H9 (cell line): Measurements from ENCODE around the gene TRIM39. TPM values are rescaled to one million over a fixed set of nuclear protein-coding genes. Genes with fewer than 3 reads are reported as not detected.
A peak's percentile ranks its signal among the peaks of the same experiment; 100 is the strongest.

ENCODE experiments used
- DNase-seq: peaks from one replicate; pipeline ENCODE4 v3.0.0-alpha.2; 2017
- H2AFZ ChIP-seq: one replicate; pipeline ENCODE4 v1.6.1; 2013; ENCODE audit warnings: mild to moderate bottlenecking, low read length, control low read depth, moderate library complexity
- H2AK5ac ChIP-seq: 2 replicates; pipeline ENCODE4 v1.6.1; 2013; ENCODE audit warnings: low read length, control low read depth, mixed read lengths; ENCODE audit not compliant: insufficient read length
- H2BK120ac ChIP-seq: one replicate; pipeline ENCODE4 v1.6.1; 2013; ENCODE audit warnings: low read depth, mild to moderate bottlenecking, low read length, control low read depth, inconsistent platforms; ENCODE audit not compliant: poor library complexity, severe bottlenecking
- H2BK12ac ChIP-seq: 2 replicates; pipeline ENCODE4 v1.6.1; 2013; ENCODE audit warnings: low read length, control low read depth, mixed read lengths, low read depth; ENCODE audit not compliant: insufficient read length
- H2BK15ac ChIP-seq: 2 replicates; pipeline ENCODE4 v1.6.1; 2013; ENCODE audit warnings: low read depth, low read length, control low read depth
- H2BK20ac ChIP-seq: one replicate; pipeline ENCODE4 v1.6.1; 2013; ENCODE audit warnings: low read depth, mild to moderate bottlenecking, low read length, control low read depth, inconsistent platforms; ENCODE audit not compliant: poor library complexity, severe bottlenecking
- H2BK5ac ChIP-seq: 2 replicates; pipeline ENCODE4 v1.6.1; 2013; ENCODE audit warnings: low read length, control low read depth, mixed read lengths; ENCODE audit not compliant: insufficient read length
- H3K14ac ChIP-seq: 2 replicates; pipeline ENCODE4 v1.6.1; 2013; ENCODE audit warnings: low read length, control low read depth; ENCODE audit not compliant: insufficient read depth
- H3K18ac ChIP-seq: 2 replicates; pipeline ENCODE4 v1.6.1; 2013; ENCODE audit warnings: low read depth, mild to moderate bottlenecking, mixed read lengths, low read length, control low read depth; ENCODE audit not compliant: insufficient read length
- H3K23ac ChIP-seq: 2 replicates; pipeline ENCODE4 v1.6.1; 2013; ENCODE audit warnings: low read length, control low read depth, mixed read lengths, low read depth; ENCODE audit not compliant: insufficient read length
- H3K23me2 ChIP-seq: 2 replicates; pipeline ENCODE4 v1.6.1; 2013; ENCODE audit warnings: low read depth, mild to moderate bottlenecking, mixed read lengths, low read length, control low read depth; ENCODE audit not compliant: insufficient read length, poor library complexity, severe bottlenecking
- H3K27ac ChIP-seq: 2 replicates; pipeline ENCODE4 v1.5.1; 2013; ENCODE audit warnings: low read length, control low read depth, mixed read lengths, low read depth; ENCODE audit not compliant: insufficient read length
- H3K27me3 ChIP-seq: 2 replicates; pipeline ENCODE4 v1.6.1; 2013; ENCODE audit warnings: low read length, control low read depth, inconsistent platforms; ENCODE audit not compliant: insufficient read depth
- H3K4ac ChIP-seq: 2 replicates; pipeline ENCODE4 v1.6.1; 2013; ENCODE audit warnings: low read depth, mild to moderate bottlenecking, control low read depth, inconsistent platforms, low read length, moderate library complexity
- H3K4me1 ChIP-seq: 2 replicates; pipeline ENCODE4 v1.6.1; 2013; ENCODE audit warnings: low read length, control low read depth, inconsistent platforms; ENCODE audit not compliant: insufficient read depth
- H3K4me2 ChIP-seq: 2 replicates; pipeline ENCODE4 v1.6.1; 2013; ENCODE audit warnings: low read length, control low read depth, mixed read lengths; ENCODE audit not compliant: insufficient read length, insufficient read depth
- H3K56ac ChIP-seq: 2 replicates; pipeline ENCODE4 v1.6.1; 2013; ENCODE audit warnings: low read depth, mild to moderate bottlenecking, mixed read lengths, low read length, control low read depth; ENCODE audit not compliant: insufficient read length
- H3K79me1 ChIP-seq: 2 replicates; pipeline ENCODE4 v1.6.1; 2013; ENCODE audit warnings: low read depth, mild to moderate bottlenecking, moderate library complexity, low read length, control low read depth, inconsistent platforms; ENCODE audit not compliant: insufficient read depth, poor library complexity, severe bottlenecking
- H3K79me2 ChIP-seq: 2 replicates; pipeline ENCODE4 v1.6.1; 2013; ENCODE audit warnings: low read length, control low read depth, inconsistent platforms; ENCODE audit not compliant: insufficient read depth
- H3K9ac ChIP-seq: 2 replicates; pipeline ENCODE4 v1.6.1; 2013; ENCODE audit warnings: low read length, control low read depth, mixed read lengths; ENCODE audit not compliant: insufficient read length; ENCODE audit errors: extremely low read depth
- H3K9me3 ChIP-seq: one replicate; pipeline ENCODE4 v1.6.1; 2013; ENCODE audit warnings: low read depth, low read length, inconsistent platforms; ENCODE audit not compliant: control insufficient read depth
- H3T11ph ChIP-seq: one replicate; pipeline ENCODE4 v1.6.1; 2013; ENCODE audit warnings: mild to moderate bottlenecking, low read length, control low read depth, inconsistent platforms
- H4K20me1 ChIP-seq: one replicate; pipeline ENCODE4 v1.6.1; 2013; ENCODE audit not compliant: control insufficient read depth, insufficient read length, insufficient read depth
- H4K5ac ChIP-seq: 2 replicates; pipeline ENCODE4 v1.6.1; 2013; ENCODE audit warnings: low read depth, mild to moderate bottlenecking, mixed read lengths, low read length, control low read depth; ENCODE audit not compliant: insufficient read length
- H4K8ac ChIP-seq: replicated peaks from 2 replicates; pipeline ENCODE4 v1.6.1; 2013; ENCODE audit warnings: low read length, control low read depth, mixed read lengths, low read depth; ENCODE audit not compliant: insufficient read length
- H4K91ac ChIP-seq: 2 replicates; pipeline ENCODE4 v1.6.1; 2013; ENCODE audit warnings: low read depth, mild to moderate bottlenecking, moderate library complexity, mixed read lengths, low read length, control low read depth; ENCODE audit not compliant: insufficient read length
- H3K27ac Mint-ChIP-seq, 3 experiments: 2 replicates in 2 of 3; 3 replicates in 1 of 3; pipeline ENCODE4 v1.8.0; 2020 to 2021; ENCODE audit warnings: mixed read lengths in 3 of 3, mild to moderate bottlenecking in 1 of 3, moderate library complexity in 1 of 3
- H3K27me3 Mint-ChIP-seq: 2 replicates; pipeline ENCODE4 v1.8.0; 2021; ENCODE audit warnings: low read depth, mild to moderate bottlenecking, moderate library complexity, mixed read lengths
- H3K36me3 Mint-ChIP-seq, 3 experiments: 2 replicates in 2 of 3; 3 replicates in 1 of 3; pipeline ENCODE4 v1.8.0; 2020 to 2021; ENCODE audit warnings: low read depth in 3 of 3, mixed read lengths in 3 of 3; ENCODE audit not compliant: insufficient read depth in 1 of 3
- H3K4me1 Mint-ChIP-seq, 2 experiments: 2 replicates each; pipeline ENCODE4 v1.8.0; 2020; ENCODE audit warnings: mixed read lengths in 2 of 2
- H3K4me3 Mint-ChIP-seq, 2 experiments: 2 replicates in 1 of 2; 3 replicates in 1 of 2; pipeline ENCODE4 v1.8.0; 2020 to 2021; ENCODE audit warnings: mild to moderate bottlenecking in 2 of 2, mixed read lengths in 2 of 2, moderate library complexity in 1 of 2
- H3K9me3 Mint-ChIP-seq, 2 experiments: 2 replicates in 1 of 2; 3 replicates in 1 of 2; pipeline ENCODE4 v1.8.0; 2020; ENCODE audit warnings: mild to moderate bottlenecking in 2 of 2, mixed read lengths in 2 of 2, moderate library complexity in 1 of 2
- CTCF ChIP-seq: fragments of 200-600 bp; sonication (generic); conservative IDR thresholded peaks from 3 replicates; pipeline ENCODE4 v1.8.0; 2021; ENCODE audit warnings: antibody characterized with exemption, mild to moderate bottlenecking
- WGBS: extraction: QIAGEN DNeasy Blood & Tissue Kit; methylation state at CpG from one replicate; pipeline ENCODE4 v1.1.7; 2013; ENCODE audit warnings: missing lambda C conversion rate, low lambda C conversion rate, mixed read lengths; ENCODE audit not compliant: insufficient read length; ENCODE audit errors: extremely low coverage; 5-methylcytosine and 5-hydroxymethylcytosine counted together
- total RNA-seq: library from RNA; stranded (reverse); gene quantifications from 2 replicates; pipeline ENCODE4 v1.2.1, GENCODE V29; 2021

TRIM39 gene
- total RNA-seq, 1 experiment from 2014 or later = 26.2 TPM

- H4K8ac ChIP-seq = no peak overlapping the region
- no peak overlapping the region for H3K9ac ChIP-seq
- no peak overlapping the region for H2AK5ac ChIP-seq
- no peak overlapping the region for H4K5ac ChIP-seq
- no peak overlapping the region for H2AFZ ChIP-seq
- no peaks in the 10 kb centered on the region for H3K23me2 ChIP-seq
- H3K79me2 ChIP-seq = peaks cover 57% of the 10 kb centered on the region; the same call in 1 of the 2 replicates
- no peak overlapping the region for H3K27ac ChIP-seq
- no peak for DNase-seq
- Mint-ChIP-seq H3K36me3 (peaks cover 17 to 24% (median 17%) of the 10 kb centered on the region in 3 experiments; a peak in 6 of 7 replicates), H3K4me1 (peaks cover 64 to 67% of the 10 kb centered on the region in 2 experiments), H3K27me3 (no peaks in the 10 kb centered on the region), H3K9me3 (no peaks in the 10 kb centered on the region), H3K4me3 (peak overlapping the region; percentile 6 to 7; a peak in 4 of 5 replicates), H3K27ac (peak overlapping the region; percentile 0 to 89 (median 18); a peak in 5 of 7 replicates)
- H2BK120ac ChIP-seq = no peak overlapping the region
- no peak overlapping the region for H2BK15ac ChIP-seq
- peaks cover 7% of the 10 kb centered on the region for H3K79me1 ChIP-seq
- no peaks in the 10 kb centered on the region for H3K27me3 ChIP-seq
- TF ChIP-seq CTCF = no peak
- H3K4me1 ChIP-seq = peaks cover 13% of the 10 kb centered on the region; the same call in 1 of the 2 replicates
- no peak overlapping the region for H3K18ac ChIP-seq
- no peak overlapping the region for H3K23ac ChIP-seq
- no peaks in the 10 kb centered on the region for H3K9me3 ChIP-seq
- no peaks in the 10 kb centered on the region for H4K20me1 ChIP-seq
- no peak overlapping the region for H2BK5ac ChIP-seq
- H3K14ac ChIP-seq = no peak overlapping the region
- H4K91ac ChIP-seq = no peak overlapping the region
- no peak overlapping the region for H3T11ph ChIP-seq
- H3K4me2 ChIP-seq = no peak overlapping the region
- no CpG with 5 or more reads among the region's 1 CpG for WGBS
- no peak overlapping the region for H3K56ac ChIP-seq
- H3K4ac ChIP-seq = no peak overlapping the region
- H2BK20ac ChIP-seq = no peak overlapping the region
- no peak overlapping the region for H2BK12ac ChIP-seq
These were observed 7.4 kb upstream of the TRIM39 start for GRCh38 chr6:30319146-30319835.
